ENCODE data around the gene ZNF74.
"Not testable (repeated sequence)": the region's sequence is repeated elsewhere in the genome, so short reads cannot be mapped to it uniquely, and the experiment has no call there.

The ZNF74 gene

DNA sequence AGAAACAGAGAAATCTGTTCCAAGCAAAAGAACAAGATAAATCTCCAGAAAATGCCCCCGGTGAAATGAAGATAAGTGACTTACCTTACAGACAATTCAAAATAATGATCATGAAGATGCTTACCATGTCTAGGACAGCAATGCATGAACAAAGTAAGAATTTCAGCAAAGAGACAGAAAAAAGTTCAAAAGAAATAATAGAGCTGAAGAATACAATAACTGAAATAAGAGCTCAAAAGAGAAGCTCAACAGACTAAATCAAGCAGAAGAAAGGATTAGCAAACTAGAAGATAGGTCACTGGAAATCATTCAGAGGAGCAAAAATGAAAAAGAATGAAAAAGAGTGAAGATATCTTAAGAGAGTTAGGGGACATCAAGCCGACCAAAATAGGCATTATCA is 19.8 kb upstream of the ZNF74 start:
- not testable (repeated sequence) for H3K79me2 ChIP-seq; H3K27me3 ChIP-seq (ENCODE audit: control insufficient read depth, insufficient read depth, low read length); H3K27ac ChIP-seq; H3K4me3 ChIP-seq (ENCODE audit: low read depth, low read length); H2AFZ ChIP-seq; H3K4me2 ChIP-seq (ENCODE audit: low read length); H3K9ac ChIP-seq; H3K4me1 ChIP-seq; H3K9me3 ChIP-seq (ENCODE audit: control insufficient read depth, low read length); H3K36me3 ChIP-seq (ENCODE audit: control insufficient read depth, insufficient read depth, low read length)

- H2AFZ ChIP-seq; H3K4me3 ChIP-seq (ENCODE audit: low read depth, low read length); H3K4me1 ChIP-seq; H3K36me3 ChIP-seq (ENCODE audit: control insufficient read depth, insufficient read depth, low read length); H3K9me3 ChIP-seq (ENCODE audit: control insufficient read depth, low read length); H3K4me2 ChIP-seq (ENCODE audit: low read length); H3K27ac ChIP-seq; H3K27me3 ChIP-seq (ENCODE audit: control insufficient read depth, insufficient read depth, low read length); H3K9ac ChIP-seq; H3K79me2 ChIP-seq: not testable (repeated sequence)
Measured at GRCh38 chr22:20376281-20376680, 17.7 kb upstream of the ZNF74 start.

- not testable (repeated sequence) for H3K4me2 ChIP-seq (ENCODE audit: low read length); H3K9ac ChIP-seq; H3K79me2 ChIP-seq; H3K27ac ChIP-seq; H3K4me1 ChIP-seq; H3K9me3 ChIP-seq (ENCODE audit: control insufficient read depth, low read length); H3K4me3 ChIP-seq (ENCODE audit: low read depth, low read length); H3K27me3 ChIP-seq (ENCODE audit: control insufficient read depth, insufficient read depth, low read length); H2AFZ ChIP-seq; H3K36me3 ChIP-seq (ENCODE audit: control insufficient read depth, insufficient read depth, low read length)
Measured at GRCh38 chr22:20376983-20377382, 17.0 kb upstream of the ZNF74 start.

- no peak overlapping the region for H3K27ac ChIP-seq
- TF ChIP-seq CTCF (IDR thresholded peaks at IDR 0.05), result no peak
- no peaks in the 10 kb centered on the region for H3K4me1 ChIP-seq
- no peaks in the 10 kb centered on the region for H3K9me3 ChIP-seq (ENCODE audit: control insufficient read depth, low read length)
- no peak overlapping the region for H2AFZ ChIP-seq
- no peaks in the 10 kb centered on the region for H3K27me3 ChIP-seq (ENCODE audit: control insufficient read depth, insufficient read depth, low read length)
- H3K79me2 ChIP-seq, result no peaks in the 10 kb centered on the region
- no peak overlapping the region for H3K4me3 ChIP-seq (ENCODE audit: low read depth, low read length)
- no peaks in the 10 kb centered on the region for H3K36me3 ChIP-seq (ENCODE audit: control insufficient read depth, insufficient read depth, low read length)
- H3K4me2 ChIP-seq (ENCODE audit: low read length), result no peak overlapping the region
- no peak overlapping the region for H3K9ac ChIP-seq
Measured at GRCh38 chr22:20378110-20378509, 15.8 kb upstream of the ZNF74 start.

GRCh38 chr22:20378684-20379083 is 15.3 kb upstream of the ZNF74 start:
- not testable (repeated sequence) for H3K79me2 ChIP-seq; H3K9me3 ChIP-seq (ENCODE audit: control insufficient read depth, low read length); H3K27ac ChIP-seq; H3K4me1 ChIP-seq; H3K9ac ChIP-seq; H3K4me3 ChIP-seq (ENCODE audit: low read depth, low read length); H3K4me2 ChIP-seq (ENCODE audit: low read length); H3K36me3 ChIP-seq (ENCODE audit: control insufficient read depth, insufficient read depth, low read length); H2AFZ ChIP-seq; H3K27me3 ChIP-seq (ENCODE audit: control insufficient read depth, insufficient read depth, low read length)

GRCh38 chr22:20380486-20380885 is 13.5 kb upstream of the ZNF74 start:
- Histone ChIP-seq H3K36me3 (ENCODE audit: control insufficient read depth, insufficient read depth, low read length) (no peaks in the 10 kb centered on the region), H3K4me2 (ENCODE audit: low read length) (no peak overlapping the region), H3K9ac (no peak overlapping the region), H3K9me3 (ENCODE audit: control insufficient read depth, low read length) (no peaks in the 10 kb centered on the region), H2AFZ (no peak overlapping the region), H3K79me2 (no peaks in the 10 kb centered on the region), H3K4me1 (no peaks in the 10 kb centered on the region), H3K27me3 (ENCODE audit: control insufficient read depth, insufficient read depth, low read length) (no peaks in the 10 kb centered on the region), H3K4me3 (ENCODE audit: low read depth, low read length) (no peak overlapping the region), H3K27ac (no peak overlapping the region)
- TF ChIP-seq CTCF (IDR thresholded peaks at IDR 0.05), result no peak

GRCh38 chr22:20383538-20383937 is 10.4 kb upstream of the ZNF74 start:
- Histone ChIP-seq H3K4me2 (ENCODE audit: low read length) (no peak overlapping the region), H3K9me3 (ENCODE audit: control insufficient read depth, low read length) (no peaks in the 10 kb centered on the region), H3K27ac (no peak overlapping the region), H3K4me3 (ENCODE audit: low read depth, low read length) (no peak overlapping the region), H3K4me1 (no peaks in the 10 kb centered on the region), H3K79me2 (no peaks in the 10 kb centered on the region), H3K36me3 (ENCODE audit: control insufficient read depth, insufficient read depth, low read length) (no peaks in the 10 kb centered on the region), H3K27me3 (ENCODE audit: control insufficient read depth, insufficient read depth, low read length) (no peaks in the 10 kb centered on the region), H2AFZ (no peak overlapping the region), H3K9ac (no peak overlapping the region)
- no peak for TF ChIP-seq CTCF (IDR thresholded peaks at IDR 0.05)

Data from parathyroid adenoma (tissue), 2 donors.